ENCODE data around the gene MAPRE2. TPM values are rescaled to one million over a fixed set of nuclear protein-coding genes. Genes with fewer than 3 reads are reported as not detected.
"Not testable (repeated sequence)": the region's sequence is repeated elsewhere in the genome, so short reads cannot be mapped to it uniquely, and the experiment has no call there.

MAPRE2 gene
- total RNA-seq, 1 experiment from 2014 or later: 22.1 TPM

DNA sequence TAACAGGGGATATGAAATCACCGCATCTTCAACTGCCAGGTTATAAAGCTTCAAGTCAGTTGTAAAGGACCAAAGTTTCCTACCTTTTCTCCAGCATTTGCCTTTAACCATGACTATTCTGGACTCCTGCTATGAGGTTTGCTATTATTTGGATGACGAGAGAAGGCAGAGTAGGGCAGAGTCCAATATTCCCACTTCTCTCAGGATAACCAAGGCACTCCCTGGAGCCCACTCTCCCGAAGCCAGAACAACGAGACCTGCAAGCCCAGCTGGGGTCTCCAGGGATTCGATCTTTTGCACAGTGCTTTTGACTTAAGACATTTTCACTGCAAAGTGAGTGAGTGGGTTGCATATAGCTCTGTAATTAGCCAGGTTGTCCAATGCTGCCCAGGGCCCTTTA is 122.5 kb downstream of the MAPRE2 start:
- no peak overlapping the region for H3K4me3 ChIP-seq (ENCODE audit: insufficient read depth, low read depth, low read length)
- H3K27me3 ChIP-seq (ENCODE audit: control insufficient read depth, insufficient read depth, low read length): no peaks in the 10 kb centered on the region; the same call in 1 of the 2 replicates
- no peaks in the 10 kb centered on the region for H3K36me3 ChIP-seq (replicated peaks; ENCODE audit: control insufficient read depth, insufficient read depth, low read length)
- DNase-seq: no peak

DNA sequence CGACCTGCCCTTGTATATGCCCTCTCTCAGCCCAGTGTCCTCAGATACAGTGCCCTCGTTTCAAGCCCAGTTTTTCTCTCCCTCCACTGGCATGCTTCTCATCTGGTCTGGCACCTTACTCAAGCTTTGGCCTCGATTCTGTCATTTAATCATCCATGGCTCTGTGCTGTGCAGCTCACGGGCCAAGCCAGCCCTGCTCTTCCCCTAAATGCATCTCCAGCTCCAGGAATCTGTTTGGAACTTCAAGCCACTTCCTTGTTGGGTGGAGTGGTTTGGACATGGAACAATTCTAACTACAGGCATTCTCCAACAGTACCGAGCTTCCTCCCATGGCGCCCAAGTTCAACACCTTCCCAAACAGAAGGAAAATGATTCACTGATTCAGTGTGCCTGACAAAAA is 122.9 kb downstream of the MAPRE2 start:
- H3K4me3 ChIP-seq (ENCODE audit: insufficient read depth, low read depth, low read length): no peak overlapping the region
- no peak for DNase-seq
- no peaks in the 10 kb centered on the region; the same call in 1 of the 2 replicates for H3K27me3 ChIP-seq (ENCODE audit: control insufficient read depth, insufficient read depth, low read length)
- no peaks in the 10 kb centered on the region for H3K36me3 ChIP-seq (replicated peaks; ENCODE audit: control insufficient read depth, insufficient read depth, low read length)

DNA sequence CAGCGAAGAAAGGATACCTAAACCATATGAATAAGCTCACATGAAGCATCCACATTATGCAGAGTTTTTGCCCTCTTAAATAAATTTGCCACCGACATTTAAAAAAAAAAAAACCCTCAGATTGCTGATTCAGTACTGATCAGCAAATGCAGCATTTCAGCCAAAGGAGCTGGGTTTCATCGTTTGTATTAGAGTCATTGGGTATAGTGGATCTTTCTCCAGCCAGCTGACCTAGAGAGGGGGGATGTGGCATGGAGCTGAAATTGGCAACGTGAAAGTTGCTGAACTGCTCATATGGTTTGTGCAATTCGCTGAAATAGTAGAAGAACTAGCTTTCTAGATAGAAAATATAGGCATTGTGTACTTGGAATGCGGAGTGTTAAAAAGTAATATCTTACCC is 126.1 kb downstream of the MAPRE2 start:
- Histone ChIP-seq H3K27me3 (ENCODE audit: control insufficient read depth, insufficient read depth, low read length) (no peaks in the 10 kb centered on the region; the same call in 1 of the 2 replicates), H3K4me3 (ENCODE audit: insufficient read depth, low read depth, low read length) (no peak overlapping the region), H3K36me3 (replicated peaks; ENCODE audit: control insufficient read depth, insufficient read depth, low read length) (no peaks in the 10 kb centered on the region)
- no peak for DNase-seq

DNA sequence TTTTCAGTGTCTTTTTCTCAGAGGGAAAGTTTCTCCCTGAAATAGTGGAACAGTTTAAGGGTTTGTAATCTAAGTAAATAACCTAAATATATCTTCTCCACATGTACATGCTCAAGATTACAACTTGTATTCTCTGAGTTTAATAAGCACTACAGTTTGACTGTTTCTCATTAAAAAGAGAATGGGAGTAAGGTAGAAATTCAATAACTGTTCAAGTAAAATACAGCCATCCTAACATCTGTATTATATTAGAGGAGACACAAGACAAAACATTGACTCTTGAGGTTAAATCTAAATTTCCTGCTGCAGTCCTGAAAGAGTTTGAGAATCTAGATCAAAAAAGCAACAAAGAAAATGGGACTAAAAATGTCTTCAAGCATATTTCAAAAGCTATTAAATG is 126.6 kb downstream of the MAPRE2 start:
- no peak overlapping the region for H3K4me3 ChIP-seq (ENCODE audit: insufficient read depth, low read depth, low read length)
- H3K27me3 ChIP-seq (ENCODE audit: control insufficient read depth, insufficient read depth, low read length): no peaks in the 10 kb centered on the region; the same call in 1 of the 2 replicates

DNA sequence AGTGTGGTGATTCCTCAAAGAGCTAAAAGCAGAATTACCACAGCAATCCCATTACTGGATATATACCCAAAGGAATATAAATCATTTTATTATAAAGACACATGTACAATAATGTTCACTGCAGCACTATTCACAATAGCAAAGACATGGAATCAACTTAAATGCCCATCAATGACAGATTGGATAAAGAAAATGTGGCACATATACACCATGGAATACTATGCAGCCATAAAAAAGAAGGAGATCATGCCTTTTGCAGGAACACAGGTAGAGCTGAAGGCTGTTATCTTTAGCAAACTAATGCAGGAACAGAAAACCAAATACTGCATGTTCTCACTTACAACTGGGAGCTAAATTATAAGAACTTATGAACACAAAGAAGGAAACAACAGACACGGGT is 129.1 kb downstream of the MAPRE2 start:
- H3K36me3 ChIP-seq (replicated peaks; ENCODE audit: control insufficient read depth, insufficient read depth, low read length); H3K27me3 ChIP-seq (ENCODE audit: control insufficient read depth, insufficient read depth, low read length); H3K4me3 ChIP-seq (ENCODE audit: insufficient read depth, low read depth, low read length); DNase-seq: not testable (repeated sequence)

More for the DNA sequence above, 126.6 kb downstream of the MAPRE2 start:
- H3K36me3 ChIP-seq (replicated peaks; ENCODE audit: control insufficient read depth, insufficient read depth, low read length): no peaks in the 10 kb centered on the region
- DNase-seq: no peak

DNA sequence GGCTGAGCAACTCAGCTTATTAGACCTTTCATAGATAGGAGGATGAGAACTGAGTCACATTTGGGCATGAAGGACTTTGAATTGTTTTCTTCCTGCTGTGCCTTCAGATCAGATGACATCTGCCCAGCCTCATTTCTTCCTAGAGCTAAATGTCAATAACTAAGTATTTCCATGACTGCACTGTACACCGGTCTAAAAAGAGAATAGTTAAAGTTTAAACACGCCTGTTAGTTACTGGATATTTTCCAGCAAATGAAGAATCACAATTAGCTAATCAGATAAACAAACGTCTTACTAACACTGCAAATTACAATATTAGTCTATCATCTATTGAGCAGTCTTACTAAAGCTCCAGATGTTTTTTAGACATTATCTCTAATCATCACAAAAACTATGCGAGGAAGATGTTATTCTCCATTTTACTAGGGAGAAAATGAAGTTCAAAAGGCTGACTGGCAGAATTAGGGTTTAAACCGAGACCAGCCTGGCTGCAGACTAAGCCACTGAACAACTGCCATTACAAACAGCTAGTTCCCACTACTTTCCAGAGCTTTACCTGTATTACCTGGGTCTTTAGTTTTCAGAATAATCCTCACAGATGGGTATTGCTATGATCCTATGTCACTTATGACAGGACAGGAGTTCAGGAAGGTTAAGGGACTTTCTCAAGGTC is 130.2 kb downstream of the MAPRE2 start:
- Histone ChIP-seq H3K36me3 (replicated peaks; ENCODE audit: control insufficient read depth, insufficient read depth, low read length) (no peaks in the 10 kb centered on the region), H3K27me3 (ENCODE audit: control insufficient read depth, insufficient read depth, low read length) (no peaks in the 10 kb centered on the region), H3K4me3 (ENCODE audit: insufficient read depth, low read depth, low read length) (no peak overlapping the region)
- no peak for DNase-seq

DNA sequence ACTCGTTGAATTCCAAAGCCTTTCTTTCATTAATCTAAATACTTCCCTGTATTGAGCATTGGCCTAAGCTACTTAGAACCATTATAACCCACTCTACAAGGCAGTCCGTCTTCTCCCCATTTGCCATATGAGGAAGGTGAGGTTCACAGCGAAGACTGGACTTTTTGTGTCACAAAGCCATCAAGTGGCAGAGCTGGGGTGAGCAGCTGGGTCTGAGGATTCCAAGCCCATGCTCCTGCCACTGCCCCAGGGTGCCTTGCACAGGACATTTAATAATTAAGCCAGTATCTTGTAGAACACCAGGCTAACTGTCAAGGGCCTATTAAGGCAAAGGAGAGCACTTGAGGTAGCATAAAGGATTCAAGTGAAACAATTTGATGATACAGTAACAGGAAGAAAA is 130.8 kb downstream of the MAPRE2 start:
- no peak overlapping the region for H3K4me3 ChIP-seq (ENCODE audit: insufficient read depth, low read depth, low read length)
- no peaks in the 10 kb centered on the region for H3K27me3 ChIP-seq (ENCODE audit: control insufficient read depth, insufficient read depth, low read length)
- no peak for DNase-seq
- H3K36me3 ChIP-seq (replicated peaks; ENCODE audit: control insufficient read depth, insufficient read depth, low read length): no peaks in the 10 kb centered on the region

DNA sequence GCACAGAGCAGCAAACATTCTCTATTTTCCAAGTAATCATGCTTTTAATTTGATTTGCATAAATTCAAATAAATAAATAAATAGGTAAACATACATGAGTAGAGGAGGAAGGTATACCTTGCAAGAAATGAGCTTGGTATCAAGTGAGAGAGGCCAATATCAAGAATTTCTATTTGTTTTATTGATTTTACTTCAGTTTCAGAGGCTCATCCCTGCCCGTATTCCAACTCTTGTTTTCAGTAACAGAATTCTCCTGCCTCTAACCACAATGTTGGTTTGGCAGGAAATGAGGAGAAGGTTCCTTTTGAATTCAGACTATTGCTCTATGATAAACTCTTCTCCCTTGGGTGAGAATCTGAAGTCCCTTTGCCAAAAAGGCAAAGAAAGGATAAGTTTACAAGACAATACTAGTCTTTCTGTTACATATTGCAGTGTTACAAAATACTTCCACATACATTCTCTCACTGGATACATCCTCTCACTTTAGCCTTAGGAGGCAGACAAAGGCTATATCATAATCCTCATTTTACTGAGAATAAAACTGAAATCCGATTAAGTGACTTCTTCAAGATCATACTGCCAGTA is 131.3 kb downstream of the MAPRE2 start:
- Histone ChIP-seq H3K4me3 (ENCODE audit: insufficient read depth, low read depth, low read length) (no peak overlapping the region), H3K27me3 (ENCODE audit: control insufficient read depth, insufficient read depth, low read length) (no peaks in the 10 kb centered on the region), H3K36me3 (replicated peaks; ENCODE audit: control insufficient read depth, insufficient read depth, low read length) (no peaks in the 10 kb centered on the region)
- no peak for DNase-seq

DNA sequence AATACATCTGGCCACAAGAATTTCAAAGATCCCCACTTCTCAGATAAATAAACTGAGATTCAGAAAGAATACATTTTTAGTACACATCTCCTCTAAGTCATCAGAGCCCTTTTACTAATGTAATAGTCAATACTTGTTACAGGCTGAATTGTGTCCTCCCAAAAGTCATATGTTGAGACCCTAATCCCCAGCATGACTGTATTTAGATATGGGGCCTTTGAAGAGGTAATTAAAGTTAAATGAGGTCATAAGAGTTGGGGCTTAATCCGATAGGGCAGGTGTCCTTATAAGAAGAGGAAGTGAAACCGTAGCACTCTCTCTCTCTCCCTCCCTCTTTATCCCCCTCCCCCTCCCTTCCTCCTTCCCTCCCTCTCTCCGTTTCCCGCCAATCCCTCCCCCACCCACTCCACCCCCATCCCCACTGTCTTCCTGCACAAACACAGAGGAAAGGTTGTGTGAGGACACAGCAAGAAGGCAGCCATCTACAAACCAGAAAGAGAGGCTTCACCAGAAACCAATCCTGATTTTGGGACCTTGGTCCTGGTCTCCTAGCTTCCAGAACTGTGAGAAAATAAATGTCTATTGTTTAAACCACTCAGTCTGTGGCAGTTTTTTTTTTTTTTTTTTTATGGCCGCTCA is 133.0 kb downstream of the MAPRE2 start:
- H3K4me3 ChIP-seq (ENCODE audit: insufficient read depth, low read depth, low read length): no peak overlapping the region
- H3K27me3 ChIP-seq (ENCODE audit: control insufficient read depth, insufficient read depth, low read length): no peaks in the 10 kb centered on the region
- no peaks in the 10 kb centered on the region for H3K36me3 ChIP-seq (replicated peaks; ENCODE audit: control insufficient read depth, insufficient read depth, low read length)
- no peak for DNase-seq

DNA sequence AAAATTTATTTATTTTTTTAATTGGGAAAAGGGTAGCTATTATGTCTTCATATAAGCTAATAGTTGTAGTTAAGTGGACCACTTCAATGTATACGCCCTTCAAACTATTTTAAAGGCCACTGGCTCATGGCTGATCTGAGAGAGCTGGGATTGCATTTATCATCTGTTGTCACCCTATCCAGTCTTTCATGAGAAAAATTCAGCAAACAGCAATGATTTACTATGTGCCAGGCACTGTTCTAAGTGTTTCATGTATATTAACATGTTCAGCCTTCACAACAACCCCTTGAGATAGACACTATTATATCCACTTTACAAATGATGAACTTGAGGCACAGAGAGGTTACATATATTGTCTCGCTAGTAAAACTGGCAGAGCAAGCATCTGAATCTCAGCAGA is 133.5 kb downstream of the MAPRE2 start:
- no peaks in the 10 kb centered on the region for H3K36me3 ChIP-seq (replicated peaks; ENCODE audit: control insufficient read depth, insufficient read depth, low read length)

DNA sequence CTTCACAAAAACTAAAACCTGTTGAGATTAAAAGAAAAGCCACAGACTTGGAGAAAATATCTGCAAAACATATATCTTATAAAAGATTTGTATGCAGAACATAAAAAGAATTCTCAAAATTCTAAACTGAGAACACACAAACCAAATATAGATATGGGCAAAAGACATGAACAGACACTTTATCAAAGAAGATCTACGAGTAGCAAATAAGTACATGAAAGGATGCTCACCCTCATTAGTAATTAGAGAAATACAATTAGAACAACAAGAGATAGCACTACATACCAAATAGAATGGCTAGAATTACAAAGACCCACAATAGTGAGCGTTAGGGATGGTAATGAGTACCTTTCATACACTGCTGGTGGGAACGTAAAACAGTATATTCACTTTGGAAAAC is 135.7 kb downstream of the MAPRE2 start:
- no peaks in the 10 kb centered on the region for H3K36me3 ChIP-seq (replicated peaks; ENCODE audit: control insufficient read depth, insufficient read depth, low read length)
- H3K4me3 ChIP-seq (ENCODE audit: insufficient read depth, low read depth, low read length): no peak overlapping the region
- no peaks in the 10 kb centered on the region for H3K27me3 ChIP-seq (ENCODE audit: control insufficient read depth, insufficient read depth, low read length)
- no peak for DNase-seq

More for the DNA sequence above, 133.5 kb downstream of the MAPRE2 start:
- Histone ChIP-seq H3K4me3 (ENCODE audit: insufficient read depth, low read depth, low read length) (no peak overlapping the region), H3K27me3 (ENCODE audit: control insufficient read depth, insufficient read depth, low read length) (no peaks in the 10 kb centered on the region)
- no peak for DNase-seq

DNA sequence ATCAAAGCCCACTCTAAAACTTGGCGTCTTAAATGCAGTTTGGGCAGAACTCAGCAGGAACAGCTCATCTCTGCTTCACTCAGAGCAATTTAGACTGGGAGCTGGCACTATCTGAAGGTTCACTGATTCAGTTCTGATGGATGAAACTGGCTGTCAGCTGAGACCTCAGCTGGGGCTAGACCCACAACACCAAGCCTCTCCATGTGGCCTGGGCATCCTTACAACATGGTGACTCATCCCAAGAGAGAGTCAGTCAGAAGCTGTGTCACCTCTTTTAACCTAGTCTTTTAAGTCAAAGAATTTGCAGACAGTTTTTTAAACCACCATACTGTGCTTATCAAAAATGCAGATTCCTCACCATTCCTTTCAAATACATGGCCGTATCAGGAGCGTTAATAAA is 137.0 kb downstream of the MAPRE2 start:
- no peak for DNase-seq
- Histone ChIP-seq H3K27me3 (ENCODE audit: control insufficient read depth, insufficient read depth, low read length) (no peaks in the 10 kb centered on the region), H3K36me3 (replicated peaks; ENCODE audit: control insufficient read depth, insufficient read depth, low read length) (no peaks in the 10 kb centered on the region), H3K4me3 (ENCODE audit: insufficient read depth, low read depth, low read length) (no peak overlapping the region)

DNA sequence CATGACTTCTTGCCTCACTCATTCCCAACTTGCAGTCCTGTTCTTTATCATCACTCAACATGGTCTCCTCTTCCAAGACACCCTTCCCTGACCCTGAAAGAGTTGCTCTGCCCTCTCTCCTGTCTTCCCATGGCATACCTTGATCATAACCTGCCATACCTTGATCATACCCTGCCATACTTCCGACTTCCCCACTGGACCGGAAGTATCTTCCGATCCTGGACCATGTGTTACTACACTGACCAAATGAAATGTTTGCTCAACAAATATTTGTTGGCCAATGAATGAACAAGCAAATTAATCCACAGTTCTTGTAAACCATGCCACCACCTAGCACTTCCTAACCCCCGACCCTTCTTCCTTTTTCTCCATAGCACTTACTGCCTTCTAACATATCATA is 138.7 kb downstream of the MAPRE2 start:
- Histone ChIP-seq H3K4me3 (ENCODE audit: insufficient read depth, low read depth, low read length) (no peak overlapping the region), H3K36me3 (replicated peaks; ENCODE audit: control insufficient read depth, insufficient read depth, low read length) (no peaks in the 10 kb centered on the region), H3K27me3 (ENCODE audit: control insufficient read depth, insufficient read depth, low read length) (no peaks in the 10 kb centered on the region)
- DNase-seq: no peak

DNA sequence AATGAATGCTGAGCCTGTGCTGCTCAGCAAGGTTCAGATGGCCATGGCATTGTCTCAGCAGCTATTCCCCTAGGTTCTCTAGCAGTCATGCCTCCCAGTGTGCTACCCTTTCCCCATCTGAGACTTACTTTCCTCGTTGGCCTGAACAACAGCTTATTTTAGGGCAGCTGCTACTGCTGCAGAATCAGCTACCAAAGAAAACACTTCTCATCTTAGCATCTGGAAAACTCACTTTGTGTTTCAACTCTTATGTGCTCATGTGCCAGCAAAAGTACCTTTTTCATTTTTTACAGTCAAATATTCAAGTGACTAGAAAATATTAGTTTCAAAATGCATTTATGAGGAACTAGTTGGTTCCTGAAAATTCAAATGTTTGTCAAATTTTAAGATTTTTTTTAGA is 139.2 kb downstream of the MAPRE2 start:
- no peak for DNase-seq
- no peaks in the 10 kb centered on the region for H3K36me3 ChIP-seq (replicated peaks; ENCODE audit: control insufficient read depth, insufficient read depth, low read length)
- no peaks in the 10 kb centered on the region for H3K27me3 ChIP-seq (ENCODE audit: control insufficient read depth, insufficient read depth, low read length)
- no peak overlapping the region for H3K4me3 ChIP-seq (ENCODE audit: insufficient read depth, low read depth, low read length)

DNA sequence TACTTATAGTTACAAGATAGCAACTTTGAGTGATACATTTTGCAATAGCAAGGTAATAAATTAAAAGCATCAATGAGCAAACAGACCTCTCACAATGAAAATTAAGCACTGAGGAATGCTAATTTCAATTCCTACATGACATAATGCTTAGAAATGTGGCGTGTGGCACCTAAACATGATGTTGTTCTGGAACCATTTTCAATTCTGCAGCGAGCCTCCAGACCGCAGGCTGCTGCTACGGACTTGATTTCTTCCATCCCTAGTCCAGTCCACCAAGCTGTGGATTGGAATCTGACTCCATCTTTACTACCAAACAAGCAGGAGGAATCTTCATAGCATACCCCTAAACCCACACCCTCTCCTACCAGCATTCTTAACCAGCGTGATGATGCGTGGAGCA is 140.9 kb downstream of the MAPRE2 start:
- no peaks in the 10 kb centered on the region for H3K27me3 ChIP-seq (ENCODE audit: control insufficient read depth, insufficient read depth, low read length)
- no peak for DNase-seq
- H3K4me3 ChIP-seq (ENCODE audit: insufficient read depth, low read depth, low read length): no peak overlapping the region
- H3K36me3 ChIP-seq (replicated peaks; ENCODE audit: control insufficient read depth, insufficient read depth, low read length): no peaks in the 10 kb centered on the region

Data from H7 (cell line).